ENCODE results near the gene ADAMTSL1. TPM values are rescaled to one million over a fixed set of nuclear protein-coding genes. Genes with fewer than 3 reads are reported as not detected.

ADAMTSL1 gene
- total RNA-seq, 2 donors from 2014 or later: 3.4 to 3.8 TPM

DNA sequence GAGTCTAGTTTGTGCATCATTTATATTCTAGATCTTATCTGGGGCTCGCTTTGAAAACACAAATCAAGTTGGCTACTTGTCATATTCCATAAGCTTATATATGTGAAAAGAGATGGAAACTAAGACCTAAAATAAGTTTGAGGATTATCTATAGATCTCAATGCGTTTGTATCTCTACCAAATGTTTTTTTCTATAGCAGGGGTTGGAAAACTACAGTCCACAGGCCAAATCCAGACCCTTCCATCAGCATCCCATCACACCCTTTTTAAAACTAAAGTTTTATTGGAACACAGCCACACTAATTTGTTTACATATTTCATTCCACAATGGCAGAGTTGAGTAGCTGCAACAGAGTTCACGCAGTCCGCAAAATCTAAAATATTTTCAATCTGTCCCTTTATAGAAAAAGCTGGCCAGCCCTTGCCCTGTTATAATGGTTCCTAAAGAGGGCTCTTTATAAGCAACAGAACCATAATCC, 230.0 kb downstream of the ADAMTSL1 start:
- DNase-seq (ENCODE audit: low spot score): no peak
- TF ChIP-seq, protein P1, sequence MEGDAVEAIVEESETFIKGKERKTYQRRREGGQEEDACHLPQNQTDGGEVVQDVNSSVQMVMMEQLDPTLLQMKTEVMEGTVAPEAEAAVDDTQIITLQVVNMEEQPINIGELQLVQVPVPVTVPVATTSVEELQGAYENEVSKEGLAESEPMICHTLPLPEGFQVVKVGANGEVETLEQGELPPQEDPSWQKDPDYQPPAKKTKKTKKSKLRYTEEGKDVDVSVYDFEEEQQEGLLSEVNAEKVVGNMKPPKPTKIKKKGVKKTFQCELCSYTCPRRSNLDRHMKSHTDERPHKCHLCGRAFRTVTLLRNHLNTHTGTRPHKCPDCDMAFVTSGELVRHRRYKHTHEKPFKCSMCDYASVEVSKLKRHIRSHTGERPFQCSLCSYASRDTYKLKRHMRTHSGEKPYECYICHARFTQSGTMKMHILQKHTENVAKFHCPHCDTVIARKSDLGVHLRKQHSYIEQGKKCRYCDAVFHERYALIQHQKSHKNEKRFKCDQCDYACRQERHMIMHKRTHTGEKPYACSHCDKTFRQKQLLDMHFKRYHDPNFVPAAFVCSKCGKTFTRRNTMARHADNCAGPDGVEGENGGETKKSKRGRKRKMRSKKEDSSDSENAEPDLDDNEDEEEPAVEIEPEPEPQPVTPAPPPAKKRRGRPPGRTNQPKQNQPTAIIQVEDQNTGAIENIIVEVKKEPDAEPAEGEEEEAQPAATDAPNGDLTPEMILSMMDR (IDR thresholded peaks at IDR 0.05): no peak
- H3K4me3 ChIP-seq: no peak overlapping the region
- H3K27me3 ChIP-seq: no peaks in the 10 kb centered on the region
- H3K4me1 ChIP-seq: no peaks in the 10 kb centered on the region
- H3K36me3 ChIP-seq: no peaks in the 10 kb centered on the region
- H3K9me3 ChIP-seq: no peaks in the 10 kb centered on the region
- H3K27ac ChIP-seq: no peak overlapping the region

DNA sequence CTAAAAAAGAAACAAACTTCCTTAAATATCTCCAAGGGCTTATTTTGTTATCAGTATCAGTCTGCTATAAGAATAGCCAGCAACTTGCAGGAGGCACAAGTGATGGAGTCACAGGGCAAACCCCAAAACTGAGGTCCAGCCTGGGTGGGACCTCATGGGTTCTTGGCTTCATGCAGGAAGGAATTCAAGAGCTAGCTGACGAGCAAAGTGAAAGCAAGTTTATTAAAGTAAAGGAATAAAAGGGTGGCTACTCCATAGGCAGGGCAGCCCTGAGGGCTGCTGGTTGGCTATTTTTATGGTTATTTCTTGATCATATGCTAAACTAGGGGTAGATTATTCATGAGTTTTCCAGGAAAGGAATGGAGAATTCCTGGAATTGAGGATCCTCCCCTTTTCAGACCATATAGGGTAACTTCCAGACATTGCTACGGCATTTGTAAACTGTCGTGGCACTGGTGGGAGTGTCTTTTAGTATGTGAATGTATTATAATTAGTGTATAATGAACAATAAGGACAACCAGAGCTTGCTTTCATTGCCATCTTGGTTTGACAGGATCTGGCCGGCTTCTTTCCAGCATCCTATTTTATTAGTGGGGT, 231.9 kb downstream of the ADAMTSL1 start:
- no peak for DNase-seq (ENCODE audit: low spot score)
- H3K4me3 ChIP-seq: no peak overlapping the region
- no peaks in the 10 kb centered on the region for H3K4me1 ChIP-seq
- TF ChIP-seq, protein P1 (IDR thresholded peaks at IDR 0.05): no peak
- H3K36me3 ChIP-seq: no peaks in the 10 kb centered on the region
- no peak overlapping the region for H3K27ac ChIP-seq
- H3K27me3 ChIP-seq: no peaks in the 10 kb centered on the region
- H3K9me3 ChIP-seq: no peaks in the 10 kb centered on the region

DNA sequence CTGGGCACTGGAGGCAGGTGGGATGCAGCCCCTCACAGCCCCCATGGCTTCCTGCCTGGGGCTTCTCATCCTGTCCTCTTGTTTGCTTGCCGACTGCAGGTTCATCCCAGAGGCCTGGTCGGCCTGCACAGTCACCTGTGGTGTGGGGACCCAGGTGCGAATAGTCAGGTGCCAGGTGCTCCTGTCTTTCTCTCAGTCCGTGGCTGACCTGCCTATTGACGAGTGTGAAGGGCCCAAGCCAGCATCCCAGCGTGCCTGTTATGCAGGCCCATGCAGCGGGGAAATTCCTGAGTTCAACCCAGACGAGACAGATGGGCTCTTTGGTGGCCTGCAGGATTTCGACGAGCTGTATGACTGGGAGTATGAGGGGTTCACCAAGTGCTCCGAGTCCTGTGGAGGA, 232.7 kb downstream of the ADAMTSL1 start:
- Histone ChIP-seq H3K27ac (no peak overlapping the region), H3K27me3 (no peaks in the 10 kb centered on the region), H3K36me3 (no peaks in the 10 kb centered on the region), H3K9me3 (no peaks in the 10 kb centered on the region), H3K4me3 (no peak overlapping the region), H3K4me1 (no peaks in the 10 kb centered on the region)
- no peak for DNase-seq (ENCODE audit: low spot score)
- TF ChIP-seq, protein P1 (IDR thresholded peaks at IDR 0.05): no peak

DNA sequence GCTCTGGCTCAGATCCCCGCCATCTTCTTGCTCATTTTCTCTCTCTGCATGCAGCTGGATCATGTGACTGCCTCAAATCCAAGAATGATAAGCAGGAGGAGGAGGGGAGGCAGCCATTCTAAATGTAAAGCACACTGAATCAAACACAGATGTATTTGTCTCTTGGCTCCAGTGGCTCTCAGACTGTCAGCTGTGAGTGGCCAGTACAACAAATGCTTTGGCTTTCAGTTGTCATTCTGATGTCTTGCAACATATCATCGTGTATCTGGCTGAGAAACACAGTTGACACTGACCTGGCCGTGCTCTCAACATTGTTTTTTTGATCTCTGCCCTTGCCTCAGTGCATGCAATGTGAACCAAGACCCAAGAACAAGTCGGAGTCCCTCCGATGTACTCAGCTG, 233.1 kb downstream of the ADAMTSL1 start:
- Histone ChIP-seq H3K9me3 (no peaks in the 10 kb centered on the region), H3K36me3 (no peaks in the 10 kb centered on the region), H3K4me1 (no peaks in the 10 kb centered on the region), H3K27me3 (no peaks in the 10 kb centered on the region), H3K4me3 (no peak overlapping the region), H3K27ac (no peak overlapping the region)
- TF ChIP-seq, protein P1 (IDR thresholded peaks at IDR 0.05): no peak
- no peak for DNase-seq (ENCODE audit: low spot score)

DNA sequence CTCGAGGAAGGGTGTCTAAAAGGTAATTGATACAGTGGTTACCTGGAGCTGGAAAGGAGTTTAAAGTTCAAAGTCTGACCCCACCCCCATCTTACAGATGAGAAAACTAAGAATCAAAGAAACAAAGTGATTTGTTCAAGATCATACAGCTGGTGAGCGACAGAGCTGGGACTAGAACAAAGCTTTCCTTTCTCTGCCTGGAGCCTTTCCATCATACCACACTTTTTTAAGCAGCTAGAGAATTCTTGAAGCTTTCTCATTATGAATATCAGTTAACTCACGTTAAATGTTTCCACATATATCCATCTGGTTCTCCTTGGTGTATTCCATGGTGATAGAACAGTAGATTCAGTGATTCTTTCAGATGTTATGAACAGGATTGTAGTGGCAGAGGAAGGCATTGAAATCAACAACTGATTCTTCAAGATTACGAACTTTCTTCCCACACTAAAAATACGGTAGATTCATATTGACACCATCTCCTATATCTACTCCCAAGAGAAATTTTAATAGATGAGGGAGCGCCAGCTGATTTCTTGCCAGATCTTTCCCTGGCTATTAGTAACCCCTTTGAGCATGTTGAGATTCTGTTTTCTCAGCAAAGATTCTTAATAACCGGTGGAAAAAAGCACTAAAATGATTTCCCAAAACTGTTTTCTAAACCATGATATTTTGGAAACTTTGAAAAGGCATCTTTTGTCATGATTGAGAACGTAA, 233.7 kb downstream of the ADAMTSL1 start:
- Histone ChIP-seq H3K9me3 (no peaks in the 10 kb centered on the region), H3K4me1 (no peaks in the 10 kb centered on the region), H3K36me3 (no peaks in the 10 kb centered on the region), H3K27me3 (no peaks in the 10 kb centered on the region), H3K4me3 (no peak overlapping the region), H3K27ac (no peak overlapping the region)
- no peak for DNase-seq (ENCODE audit: low spot score)
- TF ChIP-seq, protein P1 (IDR thresholded peaks at IDR 0.05): no peak

Data from right atrium auricular region (tissue), 2 donors.